ENCODE results near the gene KSR1. TPM values are rescaled to one million over a fixed set of nuclear protein-coding genes. Genes with fewer than 3 reads are reported as not detected.
"Not testable (repeated sequence)": the region's sequence is repeated elsewhere in the genome, so short reads cannot be mapped to it uniquely, and the experiment has no call there.

KSR1 gene
- total RNA-seq, 6 experiments from 2014 or later: 1.9 to 4.9 (median 3.6) TPM

- Mint-ChIP-seq H3K36me3 (ENCODE audit: low read depth) (no peaks in the 10 kb centered on the region), H3K4me1 (ENCODE audit: low read depth) (no peaks in the 10 kb centered on the region; the same call in 1 of the 2 replicates), H3K27me3 (ENCODE audit: insufficient read depth) (peaks cover 12% of the 10 kb centered on the region), H3K9me3 (no peaks in the 10 kb centered on the region), H3K4me3 (no peak overlapping the region), H3K27ac (no peak overlapping the region)
- peak; percentile 58 for DNase-seq
- TF ChIP-seq CTCF (IDR thresholded peaks at IDR 0.05): peak; percentile 99
Measured at GRCh38 chr17:27654654-27655524, 198.6 kb downstream of the KSR1 start.

- not testable (repeated sequence) for DNase-seq; H3K9me3 Mint-ChIP-seq; H3K4me1 Mint-ChIP-seq (ENCODE audit: low read depth); H3K4me3 Mint-ChIP-seq; H3K27ac Mint-ChIP-seq; H3K36me3 Mint-ChIP-seq (ENCODE audit: low read depth)
- peaks cover 12% of the 10 kb centered on the region for H3K27me3 Mint-ChIP-seq (ENCODE audit: insufficient read depth)
Measured at GRCh38 chr17:27655525-27656111, 199.4 kb downstream of the KSR1 start.

GRCh38 chr17:27656620-27657019, 200.4 kb downstream of the KSR1 start:
- not testable (repeated sequence) for H3K4me1 Mint-ChIP-seq (ENCODE audit: low read depth); DNase-seq; H3K27ac Mint-ChIP-seq; H3K4me3 Mint-ChIP-seq; H3K9me3 Mint-ChIP-seq; H3K36me3 Mint-ChIP-seq (ENCODE audit: low read depth)
- peaks cover 12% of the 10 kb centered on the region for H3K27me3 Mint-ChIP-seq (ENCODE audit: insufficient read depth)

GRCh38 chr17:27657620-27658019, 201.4 kb downstream of the KSR1 start:
- no peaks in the 10 kb centered on the region for H3K9me3 Mint-ChIP-seq
- no peak overlapping the region for H3K27ac Mint-ChIP-seq
- no peaks in the 10 kb centered on the region for H3K4me1 Mint-ChIP-seq (ENCODE audit: low read depth)
- TF ChIP-seq CTCF (IDR thresholded peaks at IDR 0.05): no peak
- DNase-seq: no peak
- peaks cover 20% of the 10 kb centered on the region for H3K27me3 Mint-ChIP-seq (ENCODE audit: insufficient read depth)
- no peaks in the 10 kb centered on the region for H3K36me3 Mint-ChIP-seq (ENCODE audit: low read depth)
- H3K4me3 Mint-ChIP-seq: no peak overlapping the region

GRCh38 chr17:27659683-27660082, 203.4 kb downstream of the KSR1 start:
- no peak overlapping the region for H3K27ac Mint-ChIP-seq
- H3K36me3 Mint-ChIP-seq (ENCODE audit: low read depth): no peaks in the 10 kb centered on the region
- no peak overlapping the region for H3K4me3 Mint-ChIP-seq
- no peak for DNase-seq
- H3K4me1 Mint-ChIP-seq (ENCODE audit: low read depth): no peaks in the 10 kb centered on the region
- TF ChIP-seq CTCF (IDR thresholded peaks at IDR 0.05): no peak
- no peaks in the 10 kb centered on the region for H3K9me3 Mint-ChIP-seq
- H3K27me3 Mint-ChIP-seq (ENCODE audit: insufficient read depth): peaks cover 23% of the 10 kb centered on the region

GRCh38 chr17:27660436-27660835, 204.2 kb downstream of the KSR1 start:
- Mint-ChIP-seq H3K36me3 (ENCODE audit: low read depth) (no peaks in the 10 kb centered on the region), H3K27ac (no peak overlapping the region), H3K27me3 (ENCODE audit: insufficient read depth) (peaks cover 23% of the 10 kb centered on the region), H3K4me1 (ENCODE audit: low read depth) (no peaks in the 10 kb centered on the region), H3K4me3 (no peak overlapping the region), H3K9me3 (no peaks in the 10 kb centered on the region)
- no peak for TF ChIP-seq CTCF (IDR thresholded peaks at IDR 0.05)
- DNase-seq: no peak
